Liver (tissue), 3 donors: ENCODE results near the gene POU1F1.

Experiments used
- CTCF ChIP-seq: fragments of 150-350 bp; IDR thresholded peaks from 2 replicates; pipeline ENCODE4 v1.5.1; 2017; ENCODE audit warnings: improper control_type of control experiment, low read depth, low read length; ENCODE audit not compliant: missing input control
- FOXA2 ChIP-seq: IDR thresholded peaks from 2 replicates; pipeline ENCODE4 v1.6.1; 2016; ENCODE audit warnings: antibody characterized with exemption
- MAX ChIP-seq: IDR thresholded peaks from 2 replicates; pipeline ENCODE4 v1.6.1; 2016; ENCODE audit warnings: antibody characterized with exemption
- RAD21 ChIP-seq, 2 donors: IDR thresholded peaks; 2 replicates each; pipeline ENCODE4 v1.6.1; 2016; ENCODE audit warnings: antibody characterized with exemption in 2 of 2, mild to moderate bottlenecking in 2 of 2
- SP1 ChIP-seq: IDR thresholded peaks from 2 replicates; pipeline ENCODE4 v1.6.1; 2018; ENCODE audit warnings: antibody characterized with exemption, mild to moderate bottlenecking
- donor health status: healthy.
- donor health status: healthy.

- TF ChIP-seq FOXA2, result no peak
- no peak for TF ChIP-seq MAX
- no peak for TF ChIP-seq CTCF
- TF ChIP-seq RAD21 (IDR thresholded peaks at IDR 0.05), result no peak
- TF ChIP-seq SP1, result no peak
Measured at GRCh38 chr3:87248831-87249230, 27.6 kb downstream of the POU1F1 start.
